Fibroblast of the aortic adventitia (primary cell): Measurements from ENCODE around the gene JARID2. TPM values are rescaled to one million over a fixed set of nuclear protein-coding genes. Genes with fewer than 3 reads are reported as not detected.

ENCODE experiments used
- DNase-seq: peaks from one replicate; pipeline ENCODE4 v3.0.0-alpha.2; 2010; ENCODE audit warnings: low read depth
- H3K4me3 ChIP-seq: 2 replicates; pipeline ENCODE4 v1.5.1; 2011; ENCODE audit warnings: low read depth, mild to moderate bottlenecking, control low read depth, low read length, moderate library complexity
- total RNA-seq: library from RNA; depleted of rRNA; stranded (reverse); fragments of >200 nt; gene quantifications from 2 replicates; pipeline ENCODE4 v1.2.3, GENCODE V29; 2012; ENCODE audit warnings: low replicate concordance
- TF ChIP-seq, protein P1 (sequence below): IDR thresholded peaks from 2 replicates; pipeline ENCODE4 v1.5.1; 2011; ENCODE audit warnings: mild to moderate bottlenecking, low read length, control low read depth, inconsistent platforms; ENCODE audit not compliant: insufficient read depth

The JARID2 gene
- total RNA-seq, 1 donor: 8.3 TPM

DNA sequence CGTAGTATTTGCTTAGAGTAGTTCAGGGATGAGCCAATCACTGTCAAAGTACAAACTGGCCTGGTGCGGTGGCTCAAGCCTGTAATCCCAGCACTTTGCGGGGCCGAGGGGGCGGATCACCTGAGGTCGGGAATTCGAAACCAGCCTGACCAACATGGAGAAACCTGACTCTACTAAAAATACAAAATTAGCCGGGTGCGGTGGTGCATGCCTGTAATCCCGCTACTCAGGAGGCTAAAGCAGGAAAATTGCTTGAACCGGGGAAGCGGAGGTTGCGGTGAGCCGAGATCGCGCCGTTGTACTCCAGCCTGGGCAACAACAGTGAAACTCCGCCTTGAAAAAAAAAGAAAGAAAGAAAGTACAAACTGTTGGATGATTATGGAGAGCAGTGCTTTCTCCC, 27.5 kb upstream of the JARID2 start:
- TF ChIP-seq, protein P1, sequence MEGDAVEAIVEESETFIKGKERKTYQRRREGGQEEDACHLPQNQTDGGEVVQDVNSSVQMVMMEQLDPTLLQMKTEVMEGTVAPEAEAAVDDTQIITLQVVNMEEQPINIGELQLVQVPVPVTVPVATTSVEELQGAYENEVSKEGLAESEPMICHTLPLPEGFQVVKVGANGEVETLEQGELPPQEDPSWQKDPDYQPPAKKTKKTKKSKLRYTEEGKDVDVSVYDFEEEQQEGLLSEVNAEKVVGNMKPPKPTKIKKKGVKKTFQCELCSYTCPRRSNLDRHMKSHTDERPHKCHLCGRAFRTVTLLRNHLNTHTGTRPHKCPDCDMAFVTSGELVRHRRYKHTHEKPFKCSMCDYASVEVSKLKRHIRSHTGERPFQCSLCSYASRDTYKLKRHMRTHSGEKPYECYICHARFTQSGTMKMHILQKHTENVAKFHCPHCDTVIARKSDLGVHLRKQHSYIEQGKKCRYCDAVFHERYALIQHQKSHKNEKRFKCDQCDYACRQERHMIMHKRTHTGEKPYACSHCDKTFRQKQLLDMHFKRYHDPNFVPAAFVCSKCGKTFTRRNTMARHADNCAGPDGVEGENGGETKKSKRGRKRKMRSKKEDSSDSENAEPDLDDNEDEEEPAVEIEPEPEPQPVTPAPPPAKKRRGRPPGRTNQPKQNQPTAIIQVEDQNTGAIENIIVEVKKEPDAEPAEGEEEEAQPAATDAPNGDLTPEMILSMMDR: no peak
- H3K4me3 ChIP-seq: no peak overlapping the region

DNA sequence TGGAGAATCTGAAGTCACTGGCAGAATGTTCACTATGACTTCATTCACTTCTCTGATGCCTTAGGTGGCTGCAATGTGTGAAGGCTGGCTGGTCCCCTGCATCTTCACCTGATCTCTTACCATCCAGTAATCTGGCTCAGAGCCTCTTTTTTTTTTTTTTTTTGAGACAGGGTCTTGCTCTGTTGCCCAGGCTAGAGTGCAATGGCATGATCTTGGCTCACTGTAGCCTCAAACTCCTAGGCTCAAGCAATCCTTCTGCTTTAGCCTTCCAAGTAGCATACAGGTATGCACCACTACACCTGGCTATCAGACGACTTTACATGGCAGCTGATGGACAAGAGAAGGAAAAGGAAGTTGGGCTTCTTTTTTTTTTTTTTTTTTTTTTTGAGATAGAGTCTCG, 25.8 kb upstream of the JARID2 start:
- TF ChIP-seq, protein P1: no peak
- no peak for DNase-seq
- H3K4me3 ChIP-seq: no peak overlapping the region

More for the DNA sequence above, 27.5 kb upstream of the JARID2 start:
- no peak for DNase-seq

DNA sequence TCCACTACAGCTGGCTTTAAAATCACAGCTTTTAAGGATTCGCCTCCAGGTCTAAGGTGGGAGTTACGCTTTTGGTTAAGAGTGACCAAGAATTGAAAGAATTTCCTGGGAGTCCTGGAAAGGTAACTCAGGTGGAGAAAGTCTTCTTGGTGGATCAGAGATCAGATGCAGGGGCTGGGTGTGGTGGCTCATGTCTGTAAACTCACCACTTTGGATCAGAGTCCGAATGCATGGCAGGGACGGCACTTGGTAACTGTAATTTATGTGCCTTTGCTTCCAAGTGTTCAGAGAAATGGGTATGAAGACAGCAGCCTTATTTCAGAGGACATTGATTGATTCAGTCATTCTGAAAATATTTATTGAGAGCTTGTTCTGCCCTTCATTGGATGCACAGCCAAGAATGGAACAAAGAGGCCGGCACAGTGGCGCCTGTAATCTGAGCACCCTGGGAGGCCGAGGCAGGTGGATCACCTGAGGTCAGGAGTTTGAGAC, 18.0 kb upstream of the JARID2 start:
- TF ChIP-seq, protein P1: no peak
- no peak overlapping the region for H3K4me3 ChIP-seq
- no peak for DNase-seq

DNA sequence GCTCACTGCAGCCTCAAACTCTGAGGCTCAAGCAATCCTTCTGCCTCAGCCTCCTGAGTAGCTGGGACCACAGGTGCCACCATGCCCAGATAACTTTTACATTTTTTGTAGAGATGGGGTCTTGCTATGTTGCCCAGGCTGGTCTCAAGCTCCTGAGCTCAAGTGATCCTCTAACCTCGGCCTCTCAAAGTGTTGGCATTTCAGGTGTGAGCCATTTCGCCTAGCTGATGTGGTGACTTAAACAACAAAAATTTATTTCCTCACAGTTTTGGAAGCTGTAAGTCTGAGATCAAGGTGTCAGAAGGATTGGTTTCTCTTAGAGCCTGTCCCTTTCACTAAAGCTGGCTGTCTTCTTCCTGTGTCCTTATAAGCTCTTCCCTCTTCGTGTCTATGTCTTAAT, 15.0 kb upstream of the JARID2 start:
- H3K4me3 ChIP-seq: no peak overlapping the region
- DNase-seq: no peak
- TF ChIP-seq, protein P1: no peak

DNA sequence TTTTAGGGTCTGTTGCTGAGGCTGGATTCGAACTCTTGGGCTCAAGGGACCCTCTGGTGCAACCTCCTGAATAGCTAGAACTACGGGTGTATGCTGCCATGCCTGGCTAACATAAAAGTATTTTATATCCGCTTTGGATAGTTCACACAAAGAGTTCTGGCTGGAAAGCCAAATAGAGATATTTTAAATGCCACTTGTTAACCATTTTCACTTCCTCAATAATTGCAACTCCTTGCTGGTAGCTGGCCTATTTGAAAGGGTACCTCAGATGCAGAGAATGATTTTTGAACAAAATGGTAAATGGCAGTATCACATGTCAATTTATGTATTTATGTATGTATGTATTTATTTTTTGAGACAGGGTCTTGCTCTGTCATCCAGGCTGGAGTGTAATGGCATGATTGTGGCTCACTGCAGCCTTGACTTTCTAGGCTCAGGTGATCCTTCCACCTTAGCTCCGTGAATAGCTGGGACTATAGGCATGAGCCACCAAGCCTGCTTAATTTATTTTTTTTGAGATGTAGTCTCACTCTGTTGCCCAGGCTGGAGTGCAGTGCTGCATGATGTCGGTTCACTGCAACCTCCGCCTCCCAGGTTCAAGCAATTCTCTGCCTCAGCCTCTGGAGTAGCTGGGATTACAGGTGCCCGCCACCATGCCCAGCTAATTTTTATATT, 12.9 kb upstream of the JARID2 start:
- DNase-seq: no peak

DNA sequence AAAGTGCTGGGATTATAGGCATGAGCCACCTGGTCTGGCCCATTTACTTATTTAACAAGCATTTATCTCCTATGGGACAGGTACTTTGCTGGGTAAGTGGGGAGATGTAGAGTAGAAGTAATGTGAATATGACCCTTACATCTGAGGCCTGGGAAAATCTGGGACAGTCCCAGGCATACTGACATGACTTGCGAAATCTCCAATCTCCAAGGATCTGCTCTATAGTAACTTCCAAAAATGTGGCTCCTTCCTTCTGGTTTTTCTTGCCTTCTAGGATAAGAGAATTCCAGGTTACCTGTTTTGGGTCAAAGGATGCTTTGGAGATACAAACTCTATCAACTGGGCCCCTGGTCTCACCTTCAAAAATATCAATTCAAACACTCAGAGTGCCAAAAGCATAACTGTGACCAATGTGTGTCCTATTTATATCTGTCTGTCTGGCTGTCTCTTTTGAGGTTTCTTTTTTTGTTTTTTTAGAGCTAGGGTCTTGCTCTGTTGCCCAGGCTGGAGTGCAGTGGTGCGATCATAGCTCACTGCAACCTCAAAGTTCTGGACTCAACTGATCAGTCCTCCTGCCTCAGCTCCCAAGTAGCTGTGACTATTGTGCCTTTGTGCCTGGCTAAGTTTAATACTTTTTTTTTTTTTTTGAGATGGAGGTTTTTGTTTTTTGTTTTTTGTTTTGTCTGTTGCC, 11.7 kb upstream of the JARID2 start:
- no peak for DNase-seq
- TF ChIP-seq, protein P1: no peak
- H3K4me3 ChIP-seq: no peak overlapping the region

More for the DNA sequence above, 12.9 kb upstream of the JARID2 start:
- H3K4me3 ChIP-seq: no peak overlapping the region
- TF ChIP-seq, protein P1: no peak
